GM18868 (cell line): ENCODE results near the gene COQ5.

Experiments
- ATAC-seq: cut with Tn5 transposase; IDR thresholded peaks from one replicate; pipeline ENCODE4 v1.9.1; 2021; ENCODE audit warnings: mild to moderate bottlenecking, moderate library complexity; ENCODE audit not compliant: unreplicated experiment

COQ5 gene

DNA sequence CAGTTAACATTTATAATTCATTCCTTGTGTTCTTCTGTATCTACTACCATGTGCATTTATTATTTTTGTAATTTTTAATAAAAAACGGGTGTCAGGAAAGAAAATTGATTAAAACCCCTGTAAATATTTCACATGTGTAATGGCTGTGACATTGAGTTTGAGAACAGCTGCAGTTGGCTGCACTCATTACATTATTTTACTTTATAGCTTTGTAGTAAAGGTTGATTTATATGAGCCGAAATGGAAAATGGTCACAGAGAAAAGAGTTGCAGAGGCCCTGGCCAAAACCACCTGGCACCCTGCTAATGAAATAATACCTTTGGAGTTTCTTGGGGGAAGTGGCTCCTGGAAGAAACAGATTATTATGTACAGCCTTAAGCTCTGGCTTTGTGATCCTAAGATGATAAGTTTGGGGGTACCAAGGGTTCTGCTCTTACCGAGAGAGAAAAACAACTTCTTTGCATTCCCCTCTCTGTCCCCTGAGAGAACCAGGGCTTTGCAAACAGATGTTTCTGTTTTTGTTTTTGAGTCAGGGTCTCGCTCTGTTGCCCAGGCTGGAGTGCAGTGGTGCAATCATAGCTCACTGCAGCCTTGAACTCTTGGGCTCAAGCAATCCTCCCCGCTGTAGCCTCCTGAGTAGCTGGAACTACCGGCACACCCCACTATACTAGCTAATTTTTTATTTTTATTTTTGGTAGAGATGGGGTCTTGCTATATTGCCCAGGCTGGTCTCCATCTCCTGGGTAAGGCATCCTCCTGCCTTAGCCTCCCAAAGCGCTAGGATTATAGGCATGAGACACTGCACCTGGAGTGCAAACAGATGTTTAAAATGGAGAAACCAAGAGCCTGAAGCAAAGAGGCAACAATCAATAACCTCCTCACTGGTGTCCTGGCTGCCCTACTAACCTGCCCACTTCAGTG, 42.7 kb downstream of the COQ5 start:
- ATAC-seq: no peak

DNA sequence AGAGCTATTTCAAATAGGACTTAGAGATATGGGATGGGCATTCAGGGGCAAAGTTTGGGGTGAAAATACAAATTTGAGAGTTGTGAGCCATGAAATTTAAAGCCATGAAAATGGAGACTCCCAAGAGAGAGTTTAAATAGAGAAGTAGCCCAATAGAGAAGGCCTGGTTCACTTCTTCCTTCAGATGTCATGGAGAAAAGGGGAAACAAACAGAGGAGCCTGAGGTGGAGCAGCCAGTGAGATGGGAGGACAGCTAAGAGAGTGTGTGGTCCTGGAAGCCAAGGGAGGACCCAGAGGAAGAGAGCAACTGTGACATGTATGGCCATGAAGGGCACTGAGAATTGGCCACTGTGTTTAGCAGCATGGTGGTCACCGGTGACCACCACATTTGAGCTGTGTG, 45.3 kb downstream of the COQ5 start:
- no peak for ATAC-seq

DNA sequence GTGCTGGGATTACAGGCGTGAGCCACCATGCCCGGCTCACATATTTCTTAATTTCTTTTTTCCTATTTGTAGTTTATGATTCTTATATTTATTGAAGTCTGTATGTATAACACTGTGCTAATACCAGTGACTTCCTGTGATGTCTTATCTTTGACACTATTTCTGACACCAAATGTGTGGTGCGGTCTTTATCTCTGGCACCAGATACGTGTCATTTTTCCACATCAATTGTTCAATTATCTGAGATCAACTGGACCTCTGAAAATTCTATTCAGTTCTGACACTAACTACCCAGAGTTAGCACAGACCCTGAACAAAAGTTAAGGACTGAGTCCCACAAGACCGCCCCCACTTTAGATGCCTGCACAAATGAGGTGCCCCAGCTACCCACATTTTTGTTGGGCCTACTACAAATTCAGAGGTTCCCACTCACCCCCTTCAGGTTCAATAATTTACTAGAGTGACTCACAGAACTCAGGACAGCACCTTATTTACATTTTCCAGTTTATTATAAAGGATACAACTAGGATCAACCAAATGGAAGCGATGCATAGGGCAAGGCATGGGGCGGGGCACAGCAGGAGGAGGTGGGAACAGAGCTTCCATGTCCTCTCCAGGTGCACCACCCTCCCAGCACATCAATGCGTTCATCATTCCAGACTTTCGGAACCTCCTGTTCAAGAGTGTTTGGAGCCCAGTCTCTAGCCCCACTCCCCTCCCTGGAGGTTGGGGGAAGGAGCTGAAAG, 47.8 kb downstream of the COQ5 start:
- ATAC-seq: no peak

DNA sequence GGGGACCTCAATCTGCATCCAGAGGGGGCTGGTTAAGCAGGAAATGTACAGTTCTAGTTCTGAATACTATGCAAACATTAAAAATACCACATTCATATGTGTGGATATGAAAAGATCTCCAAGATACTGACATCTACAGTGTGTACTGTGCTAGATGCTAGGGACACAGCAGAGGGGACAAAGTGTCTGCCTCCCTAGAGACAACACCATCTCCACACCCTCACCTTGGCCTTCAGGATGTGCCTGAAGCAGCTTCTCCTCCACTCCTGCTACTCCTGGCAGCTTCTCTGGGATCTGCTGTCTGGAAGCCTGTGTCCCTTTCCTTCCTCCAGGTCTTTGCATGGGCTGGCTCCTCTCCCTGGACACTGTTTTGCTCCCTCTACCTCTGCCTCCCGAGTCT, 48.7 kb downstream of the COQ5 start:
- no peak for ATAC-seq

DNA sequence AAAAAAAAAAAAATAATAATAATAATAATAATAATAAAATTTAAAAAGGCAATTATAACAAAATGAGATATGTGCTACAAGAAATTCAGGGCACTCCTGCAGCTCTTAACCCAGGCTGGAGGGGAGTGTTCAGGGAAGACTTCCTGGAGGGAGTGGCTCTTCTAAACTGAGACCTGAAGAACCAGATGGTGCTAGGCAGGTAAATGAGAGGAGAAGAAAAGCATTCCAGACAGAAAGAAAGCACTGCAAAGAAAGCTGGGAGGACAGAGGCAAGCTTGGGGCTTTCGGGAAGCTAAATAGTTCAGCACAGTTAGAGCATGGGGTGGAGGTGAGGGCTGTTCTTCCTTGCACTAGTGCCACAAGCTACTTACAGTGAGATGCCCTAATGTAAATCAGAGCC, 49.5 kb downstream of the COQ5 start:
- no peak for ATAC-seq

DNA sequence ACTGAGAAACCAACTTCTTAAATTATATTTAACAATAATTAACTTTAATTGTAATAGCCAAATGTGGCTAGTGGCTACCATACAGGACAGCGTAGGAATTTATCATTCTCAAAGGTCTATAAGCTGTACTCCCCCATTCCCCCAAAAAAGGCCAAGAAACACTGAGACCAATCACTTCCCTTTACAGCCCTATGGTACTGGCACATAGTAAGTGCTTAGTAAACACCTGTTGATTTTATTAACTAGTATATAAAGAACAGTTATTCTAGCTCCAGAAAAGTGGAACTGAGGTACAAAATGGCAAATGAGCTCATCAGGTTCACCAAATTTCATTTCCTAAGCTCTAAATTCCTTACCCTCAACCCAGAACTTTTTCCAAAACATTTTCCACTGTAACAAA, 53.3 kb downstream of the COQ5 start:
- no peak for ATAC-seq

DNA sequence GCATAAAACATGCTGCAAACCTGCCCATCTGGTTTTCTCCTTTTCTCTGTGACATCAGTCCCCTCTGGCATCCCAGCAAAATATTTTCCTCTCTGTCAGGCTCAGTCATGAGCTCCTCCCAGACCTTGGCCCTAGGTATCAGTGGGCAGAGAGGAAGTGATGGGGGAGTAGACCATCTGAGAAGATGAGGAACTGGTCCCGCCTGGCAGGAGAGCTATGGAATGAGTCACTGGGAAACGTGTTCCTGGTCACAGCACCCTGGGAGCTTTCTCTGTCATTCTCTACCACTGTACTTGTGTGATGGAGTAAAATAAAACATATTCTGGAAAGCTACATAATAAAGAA, 54.4 kb downstream of the COQ5 start:
- ATAC-seq: no peak

DNA sequence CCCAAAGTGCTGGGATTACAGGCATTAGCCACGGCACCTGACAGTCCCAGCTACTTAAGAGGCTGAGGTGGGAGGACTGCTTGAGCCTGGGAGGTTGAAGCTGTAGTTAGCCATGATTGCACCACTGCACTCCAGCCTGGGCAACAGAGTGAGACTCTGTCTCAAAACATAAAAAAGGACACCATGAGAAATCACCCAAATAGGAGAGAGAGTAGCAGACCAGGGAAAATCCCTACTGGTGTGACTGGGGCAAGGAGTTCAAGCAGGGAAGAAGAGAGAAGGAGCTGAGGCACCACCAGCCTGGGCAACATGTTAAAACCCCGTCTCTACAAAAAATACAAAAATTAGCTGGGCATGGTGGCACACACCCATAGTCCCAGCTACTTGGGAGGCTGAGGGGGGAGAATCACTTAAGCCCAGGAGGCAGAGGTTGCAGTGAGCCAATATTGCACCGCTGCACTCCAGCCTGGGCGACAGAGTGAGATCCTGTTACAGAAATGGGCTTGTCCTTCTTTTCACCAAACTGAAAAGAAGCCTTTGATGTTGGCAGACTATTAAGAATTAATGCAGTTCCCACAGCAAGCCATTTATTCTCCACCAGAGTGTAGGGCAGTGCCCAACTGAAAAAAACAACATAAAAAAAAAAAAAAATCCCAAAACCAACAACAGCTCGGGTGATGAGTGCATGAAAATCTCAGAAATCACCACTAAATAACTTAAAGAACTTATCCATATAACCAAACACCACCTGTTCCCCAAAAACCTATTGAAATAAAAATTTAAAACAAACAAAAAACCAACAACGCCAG, 54.9 kb downstream of the COQ5 start:
- ATAC-seq: no peak

DNA sequence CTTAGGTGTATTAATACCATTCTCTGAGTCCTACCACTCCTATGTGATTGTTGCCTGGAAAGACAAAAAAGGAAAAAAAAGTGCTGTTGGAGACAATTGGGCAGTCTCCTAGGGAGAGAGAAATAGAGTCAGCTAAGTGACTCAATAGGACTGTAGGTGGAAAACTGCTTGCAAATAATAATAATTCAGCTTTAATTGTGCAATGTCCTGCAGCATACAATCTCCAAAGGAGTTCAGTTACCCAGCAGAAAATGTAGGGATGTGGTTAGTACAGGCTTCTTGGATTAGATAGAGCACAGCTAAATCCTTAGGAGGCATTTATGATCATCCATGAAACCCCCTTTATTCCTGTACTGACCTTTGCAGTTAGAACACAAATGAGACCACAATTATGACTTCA, 56.4 kb downstream of the COQ5 start:
- no peak for ATAC-seq

DNA sequence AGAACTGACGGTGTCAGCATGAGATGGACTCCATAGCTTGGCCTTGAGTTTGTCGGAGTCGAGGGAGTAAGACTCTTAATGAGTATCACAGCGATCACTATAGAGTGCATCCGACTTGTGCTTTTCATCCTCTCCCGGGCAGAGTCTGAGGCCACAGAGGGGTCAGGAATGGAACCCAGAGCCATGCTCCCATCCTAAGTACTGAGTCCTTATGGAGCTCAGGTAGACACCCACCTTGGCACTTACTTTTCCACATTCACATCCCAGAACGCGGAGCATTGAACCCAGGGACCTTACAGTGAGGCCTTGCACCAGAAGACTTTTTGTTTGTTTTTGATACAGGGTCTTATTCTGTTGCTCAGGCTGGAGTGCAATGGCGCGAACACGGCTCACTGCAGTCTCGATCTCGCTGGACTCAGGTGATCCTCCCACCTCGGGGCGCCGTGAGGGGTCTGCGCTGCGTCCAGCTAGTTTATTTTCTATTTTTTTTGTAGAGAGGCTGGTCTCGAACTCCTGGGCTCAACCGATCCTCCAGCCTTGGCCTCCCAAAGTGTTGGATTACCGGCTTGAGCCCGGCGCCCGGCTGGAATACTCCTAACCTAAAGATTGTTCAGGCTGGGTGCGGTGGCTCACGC, 58.7 kb downstream of the COQ5 start:
- no peak for ATAC-seq

DNA sequence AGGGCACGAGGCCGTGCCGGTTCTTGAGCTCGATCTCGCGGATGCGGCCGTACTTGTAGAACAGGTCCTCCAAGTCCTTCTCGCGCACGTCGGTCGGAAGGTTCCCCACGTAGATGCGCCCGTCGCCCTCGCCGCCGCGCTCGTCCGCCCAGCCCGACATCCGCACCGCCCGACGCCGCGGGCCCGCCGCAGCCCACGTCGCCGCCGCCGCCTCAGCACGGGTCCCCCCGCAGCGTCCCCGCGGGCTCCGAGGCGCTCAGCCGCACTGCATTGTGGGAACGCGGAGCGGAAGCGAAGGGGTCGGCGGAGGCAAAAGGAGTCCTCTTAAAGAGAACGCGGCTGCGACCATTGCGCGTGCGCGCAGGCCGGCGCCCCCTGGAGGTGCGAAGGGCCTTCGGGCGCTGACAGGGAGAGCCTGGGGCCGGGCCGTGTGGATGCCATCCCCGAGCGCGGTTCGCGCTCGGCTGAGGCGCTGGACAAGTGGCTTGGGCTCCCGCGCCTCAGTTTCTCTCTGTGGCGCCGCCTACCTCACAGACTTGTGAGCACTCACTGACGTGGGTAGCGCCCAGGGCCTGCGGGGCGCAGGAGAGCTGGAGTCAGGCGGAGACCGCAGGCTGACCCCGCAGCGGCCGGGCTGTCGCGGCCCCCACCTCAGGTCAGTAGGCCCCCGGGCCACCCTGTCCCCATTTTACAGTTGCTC, 59.4 kb downstream of the COQ5 start, which contains the start of gene SRSF9:
TSS of gene SRSF9 (minus strand) at position 299 of the 700 bp plus-strand sequence. CDS start at position 160, 139 bp downstream.
- ATAC-seq: peak; percentile 86

DNA sequence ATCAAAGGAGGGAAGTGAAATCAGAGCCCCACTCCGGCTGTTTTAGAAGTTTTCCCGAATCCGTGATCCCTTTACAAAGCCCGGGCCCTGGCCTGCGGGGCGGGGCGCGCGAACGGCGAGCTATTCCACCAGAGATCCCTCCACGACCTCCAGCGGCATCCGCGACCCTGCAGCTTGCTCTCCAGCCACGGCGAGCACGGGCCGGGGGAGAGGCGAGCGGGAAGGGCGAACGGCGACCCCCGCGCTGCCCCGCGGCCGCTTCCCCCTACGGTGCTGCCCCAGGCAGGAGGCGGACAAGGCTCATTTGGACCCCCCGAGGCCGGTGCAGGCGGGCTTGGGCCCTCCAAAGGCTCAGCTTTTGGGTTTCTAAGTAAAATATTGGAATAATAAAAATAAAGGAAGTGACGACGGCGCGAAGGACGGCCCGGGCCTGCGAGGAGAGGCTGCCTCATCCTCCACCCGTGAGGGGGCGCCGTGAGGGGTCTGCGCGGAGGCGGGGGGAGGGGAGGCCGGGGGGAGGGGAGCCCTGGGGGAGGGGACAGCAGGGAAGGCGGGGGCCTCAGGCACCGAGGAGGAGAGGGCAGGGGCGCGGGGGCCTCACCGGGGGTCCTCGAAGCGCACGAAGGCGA, 60.0 kb downstream of the COQ5 start:
- peak; percentile 24 for ATAC-seq

DNA sequence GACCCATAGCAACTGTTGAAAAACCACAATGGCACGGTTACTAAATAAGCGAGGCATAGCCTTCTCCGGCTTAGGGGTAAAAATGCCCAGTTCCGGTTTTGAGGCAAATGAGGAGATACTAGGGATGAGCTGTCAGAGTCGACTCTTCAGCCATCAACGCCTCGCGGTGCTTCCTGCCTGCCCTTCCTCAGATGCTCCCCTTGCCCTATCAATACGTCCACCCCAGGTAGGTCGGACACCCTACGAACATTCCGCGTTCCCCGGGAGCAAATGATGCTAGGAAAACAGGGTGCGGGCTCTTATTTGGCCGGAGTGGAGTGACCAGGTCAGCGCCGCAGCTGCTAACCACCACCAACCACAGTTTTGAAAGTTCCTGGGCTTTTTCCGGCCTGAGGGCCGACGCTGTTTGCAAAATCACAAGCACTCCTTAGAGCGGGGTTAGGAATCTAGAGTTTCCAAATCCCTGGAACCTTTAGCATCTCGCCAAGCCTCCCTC, 60.6 kb downstream of the COQ5 start:
- no peak for ATAC-seq

DNA sequence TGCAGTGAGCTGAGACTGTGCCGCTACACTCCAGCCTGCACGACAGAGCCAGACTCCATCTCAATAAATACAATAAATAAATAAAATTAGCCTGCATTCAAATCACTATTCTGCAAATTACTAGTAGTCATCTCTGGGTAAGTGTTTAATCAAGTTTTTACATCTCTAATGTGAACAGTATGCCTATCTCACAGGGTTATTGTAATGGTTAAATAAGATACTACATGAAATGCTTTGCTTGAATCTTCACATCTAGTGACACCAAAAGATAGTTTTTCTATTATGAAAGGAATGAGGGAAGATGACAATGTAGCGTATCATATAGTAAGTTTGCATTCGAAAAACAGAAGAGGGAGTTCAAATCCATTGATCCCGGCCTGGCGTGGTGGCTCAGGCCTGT, 61.5 kb downstream of the COQ5 start:
- ATAC-seq: no peak

DNA sequence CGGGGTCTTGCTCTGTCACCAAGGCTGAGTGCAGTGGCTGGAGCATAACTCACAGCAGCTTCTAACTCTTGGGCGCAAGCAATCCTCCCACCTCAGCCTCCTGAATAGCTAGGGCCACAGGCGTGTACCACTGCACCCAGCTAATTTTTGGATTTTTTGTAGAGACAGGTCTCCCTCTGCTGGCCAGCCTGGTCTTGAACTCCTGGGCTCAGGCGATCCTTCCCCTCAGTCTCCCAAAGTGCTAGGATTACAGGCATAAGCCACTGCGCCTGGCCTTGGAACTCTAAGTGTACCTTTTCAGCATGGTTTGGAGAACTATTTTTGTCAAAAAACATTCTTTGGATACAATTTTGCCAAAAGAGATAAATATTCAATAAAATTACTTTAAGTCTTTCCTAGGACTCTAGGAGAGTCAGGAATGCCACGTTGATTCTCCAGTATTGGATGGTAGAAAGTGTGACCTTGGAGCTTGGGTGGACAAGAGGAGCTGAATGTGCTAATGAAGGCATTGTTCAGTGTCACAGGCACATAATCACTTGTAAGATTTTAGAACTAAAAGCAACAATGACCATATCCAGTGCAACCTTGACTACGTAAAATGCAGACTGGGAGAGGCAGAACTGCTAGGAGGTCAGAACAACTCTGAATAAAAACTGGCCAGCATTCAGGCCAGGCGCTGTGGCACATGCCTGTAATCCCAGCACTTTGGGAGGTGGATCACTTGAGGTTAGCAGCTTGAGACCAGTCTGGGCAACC, 62.2 kb downstream of the COQ5 start:
- no peak for ATAC-seq

DNA sequence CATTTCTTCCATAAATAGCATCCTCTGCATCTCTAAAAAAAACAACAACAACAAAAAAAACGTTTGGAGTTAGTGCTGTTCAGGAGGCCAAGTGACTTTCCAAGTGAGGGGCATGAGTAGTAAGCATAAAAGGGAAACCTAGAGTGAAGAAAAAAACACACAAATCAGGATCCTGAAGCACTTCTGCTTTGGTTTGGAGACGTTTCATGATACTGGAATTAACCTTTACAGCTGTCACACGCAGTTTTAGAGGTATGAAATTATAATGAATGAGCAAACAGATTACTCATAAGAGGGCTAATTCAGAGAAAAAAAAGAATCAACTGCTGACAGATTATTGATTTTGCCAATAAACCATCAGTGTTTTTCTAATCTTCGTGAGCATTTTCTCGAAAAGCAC, 63.2 kb downstream of the COQ5 start:
- ATAC-seq: no peak

DNA sequence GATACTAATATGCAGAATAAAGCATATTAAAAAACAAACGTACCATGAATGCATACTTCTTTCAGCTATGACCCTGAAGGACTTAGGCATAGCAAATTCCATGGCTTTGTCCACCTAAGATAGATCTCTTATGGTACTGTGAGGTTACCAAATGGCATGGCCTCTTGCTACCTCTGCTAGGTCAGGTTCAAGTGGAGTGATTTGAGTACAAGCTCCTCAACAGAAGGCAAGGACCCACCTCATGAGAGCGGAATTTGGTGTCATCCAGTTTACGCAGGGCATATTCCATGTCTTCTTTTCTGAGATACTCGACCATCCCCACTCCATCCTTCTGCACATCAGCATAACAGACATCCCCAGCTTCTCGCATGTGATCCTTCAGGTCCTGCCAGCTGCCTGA, 65.2 kb downstream of the COQ5 start:
- no peak for ATAC-seq

DNA sequence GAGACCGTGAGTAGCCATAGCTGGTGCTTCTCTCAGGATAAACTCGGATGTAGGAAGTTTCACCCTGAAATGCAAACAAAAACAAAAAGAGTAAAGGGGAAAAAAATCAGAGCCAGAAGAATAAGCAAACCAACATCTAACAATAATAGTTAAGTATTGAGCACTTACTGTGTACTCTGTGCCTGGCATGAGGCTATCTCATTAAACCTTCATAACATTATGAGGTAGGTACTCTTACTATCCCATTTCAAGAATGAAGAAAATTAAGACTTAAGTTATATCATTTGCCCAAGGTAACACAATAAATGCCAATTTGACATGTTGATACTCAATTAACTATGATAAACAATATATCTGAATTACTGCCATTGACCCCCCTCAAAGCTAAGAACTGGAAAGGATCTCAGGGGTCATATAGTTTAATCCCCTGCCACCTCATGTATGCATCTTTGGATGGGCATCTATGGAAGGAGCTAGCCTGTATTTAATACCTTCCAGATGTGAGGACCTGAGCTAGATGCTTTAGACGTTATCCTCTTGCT, 66.8 kb downstream of the COQ5 start:
- no peak for ATAC-seq

DNA sequence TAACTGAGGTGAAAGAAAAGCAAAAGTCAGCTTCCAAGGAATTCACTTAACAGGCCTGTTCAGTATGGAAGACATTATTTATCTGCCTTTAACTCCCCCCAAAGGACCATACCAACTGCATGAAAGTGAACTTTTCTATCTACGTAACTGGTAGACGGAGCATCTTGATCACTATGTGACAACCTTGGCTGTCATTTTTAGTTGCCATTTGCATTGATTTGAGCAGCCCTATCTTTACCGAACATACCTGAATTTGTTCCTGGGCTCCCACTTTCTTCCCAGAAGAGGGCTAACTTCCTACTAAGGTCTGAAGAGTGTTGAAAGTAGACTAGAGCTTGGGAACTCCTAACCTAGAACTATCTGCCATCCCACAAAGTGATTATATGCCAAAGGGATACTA, 68.8 kb downstream of the COQ5 start:
- ATAC-seq: no peak
